DMS153 (cell line): ENCODE results near the gene LRTM2.

ENCODE experiments used
- DNase-seq: peaks from one replicate; lab custom pipeline; 2025; lab: John Stamatoyannopoulos, UW

The LRTM2 gene

GRCh38 chr12:1883513-1883912 is 63.1 kb downstream of the LRTM2 start:
- DNase-seq, result no peak

- DNase-seq, result no peak
Observed at GRCh38 chr12:1884651-1885050, 64.3 kb downstream of the LRTM2 start.

- no peak for DNase-seq
Observed at GRCh38 chr12:1885082-1885596, 64.8 kb downstream of the LRTM2 start.

- no peak for DNase-seq
Observed at GRCh38 chr12:1885599-1886245, 65.4 kb downstream of the LRTM2 start.
